ENCODE data around the gene SNRNP48. TPM values are rescaled to one million over a fixed set of nuclear protein-coding genes. Genes with fewer than 3 reads are reported as not detected.

SNRNP48 gene
- total and polyA plus RNA-seq, 2 of the 8 experiments (the other 6 are each of a cell fraction or from before 2014, with no cell fraction given): 7.7 to 21.0 TPM

DNA sequence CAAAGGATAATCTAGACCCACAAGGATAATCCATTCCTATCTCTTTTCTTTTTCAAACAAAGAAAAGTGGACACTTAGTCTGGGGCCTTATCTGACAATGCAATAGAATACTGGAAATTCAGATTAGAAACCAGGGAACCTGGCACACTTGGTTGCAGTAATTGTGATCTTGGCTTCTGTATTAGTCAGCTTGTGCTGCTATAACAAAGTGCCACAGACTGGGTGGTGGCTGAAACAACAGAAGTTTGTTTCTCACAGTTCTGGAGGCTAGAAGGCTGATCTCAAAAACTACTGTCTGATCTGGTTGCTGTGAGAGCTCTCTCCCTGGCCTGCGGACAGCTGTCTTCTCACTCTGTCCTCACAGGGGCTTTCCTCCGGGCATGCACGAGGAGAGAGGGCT lies 49.4 kb downstream of the SNRNP48 start:
- H2BK12ac ChIP-seq (ENCODE audit: low read depth, low read length): no peak overlapping the region
- no peak overlapping the region for H3K4ac ChIP-seq (replicated peaks; ENCODE audit: insufficient read length, low read depth, low read length)
- WGBS, 2 experiments (ENCODE audit: extremely low coverage in 1 of 2, insufficient coverage in 1 of 2, insufficient read length in 1 of 2, insufficient replicate concordance in 2 of 2, low coverage in 1 of 2, low lambda C conversion rate in 2 of 2, missing lambda C conversion rate in 1 of 2): 85% methylated on average over 3 of the region's 3 CpGs; no CpG with 5 or more reads in 1 of the 2 experiments
- H3K18ac ChIP-seq (ENCODE audit: extremely low read depth, low read length): no peak overlapping the region
- peaks cover 0 to 4% of the 10 kb centered on the region in 2 experiments; a peak in 1 of 4 replicates for H3K9me3 ChIP-seq (ENCODE audit: insufficient read depth in 2 of 2, low read depth in 1 of 2, low read length in 1 of 2)
- H3K56ac ChIP-seq (replicated peaks; ENCODE audit: insufficient read length, low read depth, low read length): no peak overlapping the region
- H3K4me2 ChIP-seq (ENCODE audit: insufficient read depth in 1 of 2, low read depth in 2 of 2, low read length in 2 of 2): no peak overlapping the region
- H3K9ac ChIP-seq (replicated peaks in 1 of 4; ENCODE audit: extremely low read depth in 1 of 4, low read depth in 3 of 4, low read length in 3 of 4): no peak overlapping the region
- H3K36me3 ChIP-seq (ENCODE audit: control insufficient read depth in 2 of 4, insufficient read depth in 4 of 4, low read length in 3 of 4): no peaks in the 10 kb centered on the region
- no peak overlapping the region for H3K4me3 ChIP-seq (ENCODE audit: extremely low read depth in 1 of 4, insufficient read depth in 2 of 4, low read depth in 3 of 4, low read length in 4 of 4)
- no peaks in the 10 kb centered on the region for H4K20me1 ChIP-seq (replicated peaks in 1 of 2; ENCODE audit: control insufficient read depth in 1 of 2, insufficient read depth in 2 of 2, low read length in 2 of 2)
- H2BK15ac ChIP-seq (ENCODE audit: low read length): no peak overlapping the region
- FAIRE-seq: no peak
- no peaks in the 10 kb centered on the region for H3K79me1 ChIP-seq (ENCODE audit: low read depth, low read length)
- no peak overlapping the region for H4K8ac ChIP-seq (ENCODE audit: extremely low read depth, insufficient read depth, low read length)
- no peak overlapping the region for H3K27ac ChIP-seq (ENCODE audit: low read depth, low read length)
- H4K5ac ChIP-seq (ENCODE audit: insufficient read length, low read depth, low read length): no peak overlapping the region
- no peak for DNase-seq (ENCODE audit: low read depth in 1 of 2, low spot score in 2 of 2)
- H3K23ac ChIP-seq (ENCODE audit: insufficient read length): no peak overlapping the region
- H2BK5ac ChIP-seq (ENCODE audit: low read depth, low read length): no peak overlapping the region
- H3K4me1 ChIP-seq (replicated peaks in 1 of 4; ENCODE audit: control insufficient read depth in 3 of 4, insufficient read depth in 4 of 4, low read length in 3 of 4): no peaks in the 10 kb centered on the region
- no peak overlapping the region for H2AFZ ChIP-seq (ENCODE audit: low read length)
- H3K27me3 ChIP-seq (replicated peaks in 1 of 4; ENCODE audit: control insufficient read depth in 3 of 4, extremely low read depth in 1 of 4, insufficient read depth in 3 of 4, low read length in 3 of 4): peaks cover 0 to 3% (median 0%) of the 10 kb centered on the region in 4 experiments; a peak in 1 of 7 replicates
- no peaks in the 10 kb centered on the region for H3K23me2 ChIP-seq (ENCODE audit: low read depth, low read length)
- no peak for TF ChIP-seq SP4 (IDR thresholded peaks at IDR 0.05; ENCODE audit: low read length)
- TF ChIP-seq, protein P1, sequence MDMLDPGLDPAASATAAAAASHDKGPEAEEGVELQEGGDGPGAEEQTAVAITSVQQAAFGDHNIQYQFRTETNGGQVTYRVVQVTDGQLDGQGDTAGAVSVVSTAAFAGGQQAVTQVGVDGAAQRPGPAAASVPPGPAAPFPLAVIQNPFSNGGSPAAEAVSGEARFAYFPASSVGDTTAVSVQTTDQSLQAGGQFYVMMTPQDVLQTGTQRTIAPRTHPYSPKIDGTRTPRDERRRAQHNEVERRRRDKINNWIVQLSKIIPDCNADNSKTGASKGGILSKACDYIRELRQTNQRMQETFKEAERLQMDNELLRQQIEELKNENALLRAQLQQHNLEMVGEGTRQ (IDR thresholded peaks at IDR 0.05; ENCODE audit: low read length): no peak
- TF ChIP-seq SUZ12 (IDR thresholded peaks at IDR 0.05; ENCODE audit: low read length): no peak
- no peak for TF ChIP-seq BRCA1 (IDR thresholded peaks at IDR 0.05; ENCODE audit: low read depth, low read length)
- no peak for TF ChIP-seq CREB1 (IDR thresholded peaks at IDR 0.05)
- TF ChIP-seq BCL11A (IDR thresholded peaks at IDR 0.05; ENCODE audit: low read depth in 2 of 2, low read length in 2 of 2): no peak
- TF ChIP-seq KDM5A (IDR thresholded peaks at IDR 0.05; ENCODE audit: low read length): no peak
- TF ChIP-seq SIN3A (conservative IDR thresholded peaks at IDR 0.05 in 1 of 2, IDR thresholded peaks at IDR 0.05 in 1 of 2; ENCODE audit: low read depth in 1 of 2, low read length in 2 of 2): no peak
- no peak for TF ChIP-seq CHD1 (IDR thresholded peaks at IDR 0.05; ENCODE audit: low read depth, low read length)
- no peak for TF ChIP-seq SIX5 (IDR thresholded peaks at IDR 0.05; ENCODE audit: low read depth, low read length)
- no peak overlapping the region for H2BK120ac ChIP-seq (replicated peaks; ENCODE audit: low read depth, low read length)
- H3K79me2 ChIP-seq (ENCODE audit: control insufficient read depth in 1 of 2, insufficient read depth in 2 of 2, low read length in 2 of 2): no peaks in the 10 kb centered on the region
- POLR2A ChIA-PET (ENCODE audit: partially characterized antibody): no interaction called here
- CTCF ChIA-PET (ENCODE audit: partially characterized antibody): interaction anchor here (1.6 to 2.4 kb wide), 2 partner anchors 24 to 83 kb away, joined by 3 to 8 read pairs; no protein-coding TSS in a partner anchor
- H2BK20ac ChIP-seq (ENCODE audit: low read length): no peak overlapping the region
- H2AK5ac ChIP-seq (ENCODE audit: low read depth, low read length): no peak overlapping the region
- H4K91ac ChIP-seq (replicated peaks; ENCODE audit: insufficient read length, low read length): no peak overlapping the region
- no peak overlapping the region for H3K14ac ChIP-seq (ENCODE audit: insufficient read length)

Data from H1 (cell line).